WTC11 (cell line): ENCODE data around the gene VSIG2. TPM values are rescaled to one million over a fixed set of nuclear protein-coding genes. Genes with fewer than 3 reads are reported as not detected.

Source experiments
- ATAC-seq: fragments of 200-7000 bp; cut with Tn5 transposase; 2 replicates; pipeline ENCODE4 v1.10.0; 2021; ENCODE audit warnings: mild to moderate bottlenecking, moderate library complexity
- CTCF ChIA-PET: fragments of 300-600 bp; sonication (Branson Sonifier 250); formaldehyde crosslinking; loops from one replicate; lab custom pipeline; 2021; ENCODE audit warnings: antibody characterized with exemption; lab: Charles Lee
- POLR2A ChIA-PET: fragments of 350-600 bp; sonication (Branson Sonifier 250); formaldehyde crosslinking; loops from one replicate; lab custom pipeline; 2021; ENCODE audit warnings: antibody characterized with exemption; lab: Charles Lee
- DNase-seq: peaks from one replicate; pipeline ENCODE4 v3.0.0; 2021; ENCODE audit warnings: low spot score
- H3K27ac Mint-ChIP-seq: 2 replicates; pipeline ENCODE4 v1.8.0; 2021; ENCODE audit warnings: mixed read lengths
- H3K27me3 Mint-ChIP-seq: 2 replicates; pipeline ENCODE4 v1.8.0; 2021; ENCODE audit warnings: low read depth, mild to moderate bottlenecking, moderate library complexity, mixed read lengths
- H3K36me3 Mint-ChIP-seq: 2 replicates; pipeline ENCODE4 v1.8.0; 2021; ENCODE audit warnings: mixed read lengths
- H3K4me1 Mint-ChIP-seq: 2 replicates; pipeline ENCODE4 v1.8.0; 2022; ENCODE audit warnings: mixed read lengths
- H3K4me3 Mint-ChIP-seq: 2 replicates; pipeline ENCODE4 v1.8.0; 2021; ENCODE audit warnings: mild to moderate bottlenecking, moderate library complexity, mixed read lengths
- H3K9me3 Mint-ChIP-seq: 2 replicates; pipeline ENCODE4 v1.8.0; 2021; ENCODE audit warnings: mixed read lengths
- ETV6 ChIP-seq: sonication (generic); formaldehyde crosslinking; IDR thresholded peaks from 2 replicates; pipeline ENCODE4 v1.8.1; 2022; ENCODE audit warnings: mild to moderate bottlenecking, missing genetic modification reagents
- FOXP1 ChIP-seq: sonication (generic); formaldehyde crosslinking; IDR thresholded peaks from 2 replicates; pipeline ENCODE4 v1.8.0; 2022; ENCODE audit warnings: missing genetic modification reagents, mild to moderate bottlenecking, moderate library complexity, borderline replicate concordance
- IRF2 ChIP-seq: sonication (generic); formaldehyde crosslinking; IDR thresholded peaks from 2 replicates; pipeline ENCODE4 v1.8.0; 2022; ENCODE audit warnings: low read depth, missing genetic modification reagents, borderline replicate concordance
- JAZF1 ChIP-seq: fragments of 250-450 bp; sonication (Bioruptor Pico); IDR thresholded peaks from 2 replicates; pipeline ENCODE4 v1.9.0; 2021; ENCODE audit warnings: moderate library complexity, mild to moderate bottlenecking, inconsistent platforms
- NR2C2 ChIP-seq: sonication (generic); formaldehyde crosslinking; IDR thresholded peaks from 2 replicates; pipeline ENCODE4 v1.8.0; 2022; ENCODE audit warnings: mild to moderate bottlenecking, missing genetic modification reagents
- RELA ChIP-seq: sonication (generic); formaldehyde crosslinking; IDR thresholded peaks from 2 replicates; pipeline ENCODE4 v1.8.1; 2022; ENCODE audit warnings: missing genetic modification reagents, mild to moderate bottlenecking, borderline replicate concordance
- SMAD3 ChIP-seq: sonication (generic); formaldehyde crosslinking; IDR thresholded peaks from 2 replicates; pipeline ENCODE4 v1.8.0; 2022; ENCODE audit warnings: missing genetic modification reagents, mild to moderate bottlenecking, borderline replicate concordance
- TCF7 ChIP-seq: sonication (generic); formaldehyde crosslinking; IDR thresholded peaks from 2 replicates; pipeline ENCODE4 v1.8.0; 2022; ENCODE audit warnings: mild to moderate bottlenecking, low read depth, missing genetic modification reagents, moderate library complexity
- TEAD4 ChIP-seq: sonication (generic); formaldehyde crosslinking; IDR thresholded peaks from 2 replicates; pipeline ENCODE4 v1.8.0; 2022; ENCODE audit warnings: mild to moderate bottlenecking, missing genetic modification reagents
- ZBTB21 ChIP-seq: sonication (generic); formaldehyde crosslinking; IDR thresholded peaks from 2 replicates; pipeline ENCODE4 v1.8.1; 2023; ENCODE audit warnings: mild to moderate bottlenecking, missing genetic modification reagents, borderline replicate concordance
- ZNF219 ChIP-seq: sonication (generic); formaldehyde crosslinking; IDR thresholded peaks from 2 replicates; pipeline ENCODE4 v1.8.0; 2023; ENCODE audit warnings: missing genetic modification reagents, mild to moderate bottlenecking, borderline replicate concordance
- ZNF423 ChIP-seq: fragments of 250-450 bp; sonication (Bioruptor Pico); IDR thresholded peaks from 2 replicates; pipeline ENCODE4 v2.1.2; 2022; ENCODE audit warnings: mild to moderate bottlenecking, moderate library complexity
- total RNA-seq: library from RNA; stranded (reverse); gene quantifications from 3 replicates; pipeline ENCODE4 v1.2.3, GENCODE V29; 2021
- TF ChIP-seq, protein P1 (sequence below): sonication (generic); formaldehyde crosslinking; IDR thresholded peaks from 2 replicates; pipeline ENCODE4 v1.8.0; 2023; ENCODE audit warnings: missing genetic modification reagents, mild to moderate bottlenecking, borderline replicate concordance
- TF ChIP-seq, protein P2 (sequence below): sonication (generic); formaldehyde crosslinking; IDR thresholded peaks from 2 replicates; pipeline ENCODE4 v1.8.1; 2022; ENCODE audit warnings: low read depth, missing genetic modification reagents, borderline replicate concordance
- TF ChIP-seq, protein P3 (sequence below): sonication (generic); formaldehyde crosslinking; IDR thresholded peaks from 2 replicates; pipeline ENCODE4 v1.8.0; 2023; ENCODE audit warnings: mild to moderate bottlenecking, missing genetic modification reagents
- TF ChIP-seq, protein P4 (sequence below): sonication (generic); formaldehyde crosslinking; IDR thresholded peaks from 2 replicates; pipeline ENCODE4 v1.8.0; 2022; ENCODE audit warnings: mild to moderate bottlenecking, missing genetic modification reagents
- TF ChIP-seq, protein P5 (sequence below): sonication (generic); formaldehyde crosslinking; conservative IDR thresholded peaks from 2 replicates; pipeline ENCODE4 v1.8.1; 2022; ENCODE audit warnings: mild to moderate bottlenecking, missing genetic modification reagents
- TF ChIP-seq, protein P6 (sequence below): sonication (generic); formaldehyde crosslinking; IDR thresholded peaks from 2 replicates; pipeline ENCODE4 v1.8.0; 2022; ENCODE audit warnings: missing genetic modification reagents
- TF ChIP-seq, protein P7 (sequence below): sonication (generic); formaldehyde crosslinking; IDR thresholded peaks from 2 replicates; pipeline ENCODE4 v1.8.0; 2022; ENCODE audit warnings: mild to moderate bottlenecking, missing genetic modification reagents
- TF ChIP-seq, protein P8 (sequence below): fragments of 250-450 bp; sonication (Bioruptor Pico); IDR thresholded peaks from 2 replicates; pipeline ENCODE4 v1.9.0; 2021; ENCODE audit warnings: moderate library complexity, mild to moderate bottlenecking, inconsistent platforms, borderline replicate concordance

The VSIG2 gene
- total RNA-seq, 1 experiment from 2014 or later, result 0.79 TPM

DNA sequence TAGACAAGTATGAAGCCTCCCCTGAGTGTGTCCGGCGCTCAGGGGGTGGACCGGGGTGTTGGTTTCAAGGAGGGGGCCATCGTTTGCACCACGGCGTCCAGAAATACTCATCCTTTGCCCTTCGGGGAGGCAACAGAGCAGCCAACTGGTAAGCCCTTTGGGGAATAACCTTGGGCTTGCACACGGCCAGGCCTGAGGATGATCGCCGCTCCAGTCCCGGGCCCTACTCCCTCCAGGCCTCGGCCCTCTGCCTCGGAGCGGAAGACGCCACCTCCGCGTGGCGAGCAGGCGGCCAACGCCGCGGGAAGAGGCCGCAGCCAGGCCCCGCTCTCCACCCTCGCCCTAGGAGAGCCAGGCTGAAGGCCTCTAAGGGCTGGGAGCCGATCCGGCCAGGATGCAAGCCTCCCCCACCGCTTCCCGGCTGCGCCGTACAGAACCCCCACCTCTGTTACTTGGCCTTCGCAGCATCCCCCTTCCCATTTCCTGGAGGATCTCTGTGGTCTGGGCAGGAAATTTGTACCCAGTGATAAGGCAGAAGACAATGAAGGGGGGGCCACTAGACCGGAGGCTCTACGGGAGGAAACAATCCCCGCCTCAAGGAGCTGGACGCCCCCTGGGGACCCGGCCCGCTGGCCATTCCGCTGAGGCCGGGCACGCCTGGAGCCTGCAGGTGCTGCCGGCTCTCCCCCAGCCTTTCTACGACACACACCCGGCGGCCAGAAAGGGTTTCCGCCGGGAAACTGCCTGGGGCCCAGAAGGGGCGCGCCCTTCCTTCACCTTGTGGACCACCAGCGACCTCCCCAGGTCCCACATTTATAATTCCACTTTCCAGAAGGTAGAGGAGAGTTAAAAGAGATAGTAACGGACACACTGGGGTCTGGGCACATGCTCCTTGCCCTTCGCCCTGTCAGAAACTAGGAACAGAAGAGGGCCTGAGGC lies 7.5 kb upstream of the VSIG2 start:
- CTCF ChIA-PET, result interaction anchor here (0.7 to 5.6 kb wide), 17 partner anchors 12 to 127 kb away, joined by 3 to 70 read pairs (median 10); partner anchors contain the start of genes NRGN, ROBO3, SIAE and SPA17
- H3K36me3 Mint-ChIP-seq, result no peaks in the 10 kb centered on the region
- ATAC-seq (peak; percentile 3), DNase-seq (peak; percentile 40)
- H3K4me1 Mint-ChIP-seq, result peaks cover 58% of the 10 kb centered on the region
- POLR2A ChIA-PET, result interaction anchor here (1.9 kb wide), 1 partner anchor 41 kb away, joined by 6 read pairs; the partner anchor contains the start of gene MSANTD2
- peak overlapping the region; percentile 84 for H3K4me3 Mint-ChIP-seq
- no peaks in the 10 kb centered on the region for H3K9me3 Mint-ChIP-seq
- H3K27me3 Mint-ChIP-seq, result peaks cover 86% of the 10 kb centered on the region
- H3K27ac Mint-ChIP-seq, result no peak overlapping the region
- peak; percentile 63; the same call in 1 of the 2 replicates for TF ChIP-seq ETV6 (CRISPR knock-in tag)
- TF ChIP-seq, protein P1, sequence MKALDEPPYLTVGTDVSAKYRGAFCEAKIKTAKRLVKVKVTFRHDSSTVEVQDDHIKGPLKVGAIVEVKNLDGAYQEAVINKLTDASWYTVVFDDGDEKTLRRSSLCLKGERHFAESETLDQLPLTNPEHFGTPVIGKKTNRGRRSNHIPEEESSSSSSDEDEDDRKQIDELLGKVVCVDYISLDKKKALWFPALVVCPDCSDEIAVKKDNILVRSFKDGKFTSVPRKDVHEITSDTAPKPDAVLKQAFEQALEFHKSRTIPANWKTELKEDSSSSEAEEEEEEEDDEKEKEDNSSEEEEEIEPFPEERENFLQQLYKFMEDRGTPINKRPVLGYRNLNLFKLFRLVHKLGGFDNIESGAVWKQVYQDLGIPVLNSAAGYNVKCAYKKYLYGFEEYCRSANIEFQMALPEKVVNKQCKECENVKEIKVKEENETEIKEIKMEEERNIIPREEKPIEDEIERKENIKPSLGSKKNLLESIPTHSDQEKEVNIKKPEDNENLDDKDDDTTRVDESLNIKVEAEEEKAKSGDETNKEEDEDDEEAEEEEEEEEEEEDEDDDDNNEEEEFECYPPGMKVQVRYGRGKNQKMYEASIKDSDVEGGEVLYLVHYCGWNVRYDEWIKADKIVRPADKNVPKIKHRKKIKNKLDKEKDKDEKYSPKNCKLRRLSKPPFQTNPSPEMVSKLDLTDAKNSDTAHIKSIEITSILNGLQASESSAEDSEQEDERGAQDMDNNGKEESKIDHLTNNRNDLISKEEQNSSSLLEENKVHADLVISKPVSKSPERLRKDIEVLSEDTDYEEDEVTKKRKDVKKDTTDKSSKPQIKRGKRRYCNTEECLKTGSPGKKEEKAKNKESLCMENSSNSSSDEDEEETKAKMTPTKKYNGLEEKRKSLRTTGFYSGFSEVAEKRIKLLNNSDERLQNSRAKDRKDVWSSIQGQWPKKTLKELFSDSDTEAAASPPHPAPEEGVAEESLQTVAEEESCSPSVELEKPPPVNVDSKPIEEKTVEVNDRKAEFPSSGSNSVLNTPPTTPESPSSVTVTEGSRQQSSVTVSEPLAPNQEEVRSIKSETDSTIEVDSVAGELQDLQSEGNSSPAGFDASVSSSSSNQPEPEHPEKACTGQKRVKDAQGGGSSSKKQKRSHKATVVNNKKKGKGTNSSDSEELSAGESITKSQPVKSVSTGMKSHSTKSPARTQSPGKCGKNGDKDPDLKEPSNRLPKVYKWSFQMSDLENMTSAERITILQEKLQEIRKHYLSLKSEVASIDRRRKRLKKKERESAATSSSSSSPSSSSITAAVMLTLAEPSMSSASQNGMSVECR (CRISPR knock-in tag), result peak; percentile 63; the same call in 1 of the 2 replicates
- TF ChIP-seq, protein P2, sequence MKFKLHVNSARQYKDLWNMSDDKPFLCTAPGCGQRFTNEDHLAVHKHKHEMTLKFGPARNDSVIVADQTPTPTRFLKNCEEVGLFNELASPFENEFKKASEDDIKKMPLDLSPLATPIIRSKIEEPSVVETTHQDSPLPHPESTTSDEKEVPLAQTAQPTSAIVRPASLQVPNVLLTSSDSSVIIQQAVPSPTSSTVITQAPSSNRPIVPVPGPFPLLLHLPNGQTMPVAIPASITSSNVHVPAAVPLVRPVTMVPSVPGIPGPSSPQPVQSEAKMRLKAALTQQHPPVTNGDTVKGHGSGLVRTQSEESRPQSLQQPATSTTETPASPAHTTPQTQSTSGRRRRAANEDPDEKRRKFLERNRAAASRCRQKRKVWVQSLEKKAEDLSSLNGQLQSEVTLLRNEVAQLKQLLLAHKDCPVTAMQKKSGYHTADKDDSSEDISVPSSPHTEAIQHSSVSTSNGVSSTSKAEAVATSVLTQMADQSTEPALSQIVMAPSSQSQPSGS, result peak; percentile 81
- no peak for TF ChIP-seq ZNF423
- 0 out of 2 replicates have a peak, but pooled peaks have one; percentile 72 for TF ChIP-seq ZNF219 (CRISPR knock-in tag)
- TF ChIP-seq, protein P3, sequence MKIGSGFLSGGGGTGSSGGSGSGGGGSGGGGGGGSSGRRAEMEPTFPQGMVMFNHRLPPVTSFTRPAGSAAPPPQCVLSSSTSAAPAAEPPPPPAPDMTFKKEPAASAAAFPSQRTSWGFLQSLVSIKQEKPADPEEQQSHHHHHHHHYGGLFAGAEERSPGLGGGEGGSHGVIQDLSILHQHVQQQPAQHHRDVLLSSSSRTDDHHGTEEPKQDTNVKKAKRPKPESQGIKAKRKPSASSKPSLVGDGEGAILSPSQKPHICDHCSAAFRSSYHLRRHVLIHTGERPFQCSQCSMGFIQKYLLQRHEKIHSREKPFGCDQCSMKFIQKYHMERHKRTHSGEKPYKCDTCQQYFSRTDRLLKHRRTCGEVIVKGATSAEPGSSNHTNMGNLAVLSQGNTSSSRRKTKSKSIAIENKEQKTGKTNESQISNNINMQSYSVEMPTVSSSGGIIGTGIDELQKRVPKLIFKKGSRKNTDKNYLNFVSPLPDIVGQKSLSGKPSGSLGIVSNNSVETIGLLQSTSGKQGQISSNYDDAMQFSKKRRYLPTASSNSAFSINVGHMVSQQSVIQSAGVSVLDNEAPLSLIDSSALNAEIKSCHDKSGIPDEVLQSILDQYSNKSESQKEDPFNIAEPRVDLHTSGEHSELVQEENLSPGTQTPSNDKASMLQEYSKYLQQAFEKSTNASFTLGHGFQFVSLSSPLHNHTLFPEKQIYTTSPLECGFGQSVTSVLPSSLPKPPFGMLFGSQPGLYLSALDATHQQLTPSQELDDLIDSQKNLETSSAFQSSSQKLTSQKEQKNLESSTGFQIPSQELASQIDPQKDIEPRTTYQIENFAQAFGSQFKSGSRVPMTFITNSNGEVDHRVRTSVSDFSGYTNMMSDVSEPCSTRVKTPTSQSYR (CRISPR knock-in tag), result peak; percentile 87; the same call in 1 of the 2 replicates
- TF ChIP-seq, protein P4, sequence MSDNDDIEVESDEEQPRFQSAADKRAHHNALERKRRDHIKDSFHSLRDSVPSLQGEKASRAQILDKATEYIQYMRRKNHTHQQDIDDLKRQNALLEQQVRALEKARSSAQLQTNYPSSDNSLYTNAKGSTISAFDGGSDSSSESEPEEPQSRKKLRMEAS, result peak; percentile 75
- peak; percentile 67; the same call in 1 of the 2 replicates for TF ChIP-seq TEAD4
- peak; percentile 78 for TF ChIP-seq NR2C2 (CRISPR knock-in tag)
- TF ChIP-seq TCF7 (CRISPR knock-in tag), result peak; percentile 84; the same call in 1 of the 2 replicates
- TF ChIP-seq RELA (CRISPR knock-in tag), result peak; percentile 80; the same call in 1 of the 2 replicates
- TF ChIP-seq, protein P5, sequence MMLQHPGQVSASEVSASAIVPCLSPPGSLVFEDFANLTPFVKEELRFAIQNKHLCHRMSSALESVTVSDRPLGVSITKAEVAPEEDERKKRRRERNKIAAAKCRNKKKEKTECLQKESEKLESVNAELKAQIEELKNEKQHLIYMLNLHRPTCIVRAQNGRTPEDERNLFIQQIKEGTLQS (CRISPR knock-in tag), result peak; percentile 69; the same call in 1 of the 2 replicates
- peak; percentile 86; the same call in 1 of the 2 replicates for TF ChIP-seq FOXP1
- TF ChIP-seq, protein P6, sequence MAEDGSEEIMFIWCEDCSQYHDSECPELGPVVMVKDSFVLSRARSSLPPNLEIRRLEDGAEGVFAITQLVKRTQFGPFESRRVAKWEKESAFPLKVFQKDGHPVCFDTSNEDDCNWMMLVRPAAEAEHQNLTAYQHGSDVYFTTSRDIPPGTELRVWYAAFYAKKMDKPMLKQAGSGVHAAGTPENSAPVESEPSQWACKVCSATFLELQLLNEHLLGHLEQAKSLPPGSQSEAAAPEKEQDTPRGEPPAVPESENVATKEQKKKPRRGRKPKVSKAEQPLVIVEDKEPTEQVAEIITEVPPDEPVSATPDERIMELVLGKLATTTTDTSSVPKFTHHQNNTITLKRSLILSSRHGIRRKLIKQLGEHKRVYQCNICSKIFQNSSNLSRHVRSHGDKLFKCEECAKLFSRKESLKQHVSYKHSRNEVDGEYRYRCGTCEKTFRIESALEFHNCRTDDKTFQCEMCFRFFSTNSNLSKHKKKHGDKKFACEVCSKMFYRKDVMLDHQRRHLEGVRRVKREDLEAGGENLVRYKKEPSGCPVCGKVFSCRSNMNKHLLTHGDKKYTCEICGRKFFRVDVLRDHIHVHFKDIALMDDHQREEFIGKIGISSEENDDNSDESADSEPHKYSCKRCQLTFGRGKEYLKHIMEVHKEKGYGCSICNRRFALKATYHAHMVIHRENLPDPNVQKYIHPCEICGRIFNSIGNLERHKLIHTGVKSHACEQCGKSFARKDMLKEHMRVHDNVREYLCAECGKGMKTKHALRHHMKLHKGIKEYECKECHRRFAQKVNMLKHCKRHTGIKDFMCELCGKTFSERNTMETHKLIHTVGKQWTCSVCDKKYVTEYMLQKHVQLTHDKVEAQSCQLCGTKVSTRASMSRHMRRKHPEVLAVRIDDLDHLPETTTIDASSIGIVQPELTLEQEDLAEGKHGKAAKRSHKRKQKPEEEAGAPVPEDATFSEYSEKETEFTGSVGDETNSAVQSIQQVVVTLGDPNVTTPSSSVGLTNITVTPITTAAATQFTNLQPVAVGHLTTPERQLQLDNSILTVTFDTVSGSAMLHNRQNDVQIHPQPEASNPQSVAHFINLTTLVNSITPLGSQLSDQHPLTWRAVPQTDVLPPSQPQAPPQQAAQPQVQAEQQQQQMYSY (CRISPR knock-in tag), result 0 out of 2 replicates have a peak, but pooled peaks have one; percentile 37
- TF ChIP-seq IRF2 (CRISPR knock-in tag), result no peak
- TF ChIP-seq ZBTB21 (CRISPR knock-in tag), result no peak
- TF ChIP-seq, protein P7, sequence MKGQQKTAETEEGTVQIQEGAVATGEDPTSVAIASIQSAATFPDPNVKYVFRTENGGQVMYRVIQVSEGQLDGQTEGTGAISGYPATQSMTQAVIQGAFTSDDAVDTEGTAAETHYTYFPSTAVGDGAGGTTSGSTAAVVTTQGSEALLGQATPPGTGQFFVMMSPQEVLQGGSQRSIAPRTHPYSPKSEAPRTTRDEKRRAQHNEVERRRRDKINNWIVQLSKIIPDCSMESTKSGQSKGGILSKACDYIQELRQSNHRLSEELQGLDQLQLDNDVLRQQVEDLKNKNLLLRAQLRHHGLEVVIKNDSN (CRISPR knock-in tag), result peak; percentile 56
- TF ChIP-seq JAZF1, result no peak
- TF ChIP-seq, protein P8, sequence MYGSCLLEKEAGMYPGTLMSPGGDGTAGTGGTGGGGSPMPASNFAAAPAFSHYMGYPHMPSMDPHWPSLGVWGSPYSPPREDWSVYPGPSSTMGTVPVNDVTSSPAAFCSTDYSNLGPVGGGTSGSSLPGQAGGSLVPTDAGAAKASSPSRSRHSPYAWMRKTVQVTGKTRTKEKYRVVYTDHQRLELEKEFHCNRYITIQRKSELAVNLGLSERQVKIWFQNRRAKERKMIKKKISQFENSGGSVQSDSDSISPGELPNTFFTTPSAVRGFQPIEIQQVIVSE (CRISPR knock-in tag), result no peak
- peak; percentile 92 for TF ChIP-seq SMAD3
